Glutamatergic neuron (in vitro differentiated cells): ENCODE data around the gene FAM222A. TPM values are rescaled to one million over a fixed set of nuclear protein-coding genes. Genes with fewer than 3 reads are reported as not detected.

Experiments
- DNase-seq: peaks from one replicate; pipeline ENCODE4 v3.0.0; 2022
- H3K27ac Mint-ChIP-seq: one replicate; pipeline ENCODE4 v1.8.0; 2020; ENCODE audit warnings: mild to moderate bottlenecking, mixed read lengths, inconsistent platforms; ENCODE audit not compliant: unreplicated experiment
- H3K27me3 Mint-ChIP-seq: one replicate; pipeline ENCODE4 v1.8.0; 2020; ENCODE audit warnings: mild to moderate bottlenecking, moderate library complexity, mixed read lengths, inconsistent platforms; ENCODE audit not compliant: unreplicated experiment
- H3K36me3 Mint-ChIP-seq: one replicate; pipeline ENCODE4 v1.8.0; 2020; ENCODE audit warnings: mild to moderate bottlenecking, mixed read lengths, inconsistent platforms; ENCODE audit not compliant: unreplicated experiment
- H3K4me1 Mint-ChIP-seq: one replicate; pipeline ENCODE4 v1.8.0; 2020; ENCODE audit warnings: mild to moderate bottlenecking, low read depth, mixed read lengths, inconsistent platforms; ENCODE audit not compliant: unreplicated experiment
- H3K4me3 Mint-ChIP-seq: one replicate; pipeline ENCODE4 v1.8.0; 2020; ENCODE audit warnings: mild to moderate bottlenecking, mixed read lengths, inconsistent platforms; ENCODE audit not compliant: unreplicated experiment
- H3K9me3 Mint-ChIP-seq: one replicate; pipeline ENCODE4 v1.8.0; 2020; ENCODE audit warnings: mild to moderate bottlenecking, moderate library complexity, mixed read lengths, inconsistent platforms; ENCODE audit not compliant: unreplicated experiment
- total RNA-seq: library from RNA; stranded (reverse); fragmentation: NEBNext Ultra II Directional; extraction: Animal tissue kit (Norgen Biotek cat#: 25700); gene quantifications from one replicate; pipeline ENCODE4 v1.2.1, GENCODE V29; 2021; ENCODE audit not compliant: unreplicated experiment
- TF ChIP-seq, protein P1 (sequence below): fragments of 200-600 bp; sonication (generic); IDR thresholded peaks from one replicate; pipeline ENCODE4 v1.5.0; 2021; ENCODE audit not compliant: partially characterized antibody, unreplicated experiment

FAM222A gene
- total RNA-seq, 1 donor from 2014 or later: 18.1 TPM

DNA sequence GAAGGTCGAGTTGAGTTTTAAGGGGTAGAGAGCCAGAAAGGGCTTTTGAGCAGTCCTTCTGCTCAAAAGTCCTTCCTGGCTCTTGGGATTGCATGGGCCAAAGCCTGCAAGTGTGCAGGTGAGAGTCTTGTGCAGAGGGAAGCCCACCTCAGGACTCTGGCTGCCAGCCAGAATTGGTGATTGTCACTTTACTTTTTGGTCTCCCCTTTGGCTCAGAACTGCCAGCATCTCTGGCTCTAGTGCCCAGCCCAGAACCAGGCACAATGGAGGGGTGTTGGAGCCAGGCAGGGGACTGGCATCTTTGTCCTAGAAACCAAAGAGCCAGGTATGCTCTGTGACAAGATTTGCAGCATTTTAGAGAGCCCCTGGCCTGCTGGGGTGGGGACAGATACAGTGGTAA, 23.5 kb downstream of the FAM222A start:
- peaks cover 5% of the 10 kb centered on the region for H3K9me3 Mint-ChIP-seq
- H3K36me3 Mint-ChIP-seq: no peaks in the 10 kb centered on the region
- no peak overlapping the region for H3K27ac Mint-ChIP-seq
- TF ChIP-seq, protein P1, sequence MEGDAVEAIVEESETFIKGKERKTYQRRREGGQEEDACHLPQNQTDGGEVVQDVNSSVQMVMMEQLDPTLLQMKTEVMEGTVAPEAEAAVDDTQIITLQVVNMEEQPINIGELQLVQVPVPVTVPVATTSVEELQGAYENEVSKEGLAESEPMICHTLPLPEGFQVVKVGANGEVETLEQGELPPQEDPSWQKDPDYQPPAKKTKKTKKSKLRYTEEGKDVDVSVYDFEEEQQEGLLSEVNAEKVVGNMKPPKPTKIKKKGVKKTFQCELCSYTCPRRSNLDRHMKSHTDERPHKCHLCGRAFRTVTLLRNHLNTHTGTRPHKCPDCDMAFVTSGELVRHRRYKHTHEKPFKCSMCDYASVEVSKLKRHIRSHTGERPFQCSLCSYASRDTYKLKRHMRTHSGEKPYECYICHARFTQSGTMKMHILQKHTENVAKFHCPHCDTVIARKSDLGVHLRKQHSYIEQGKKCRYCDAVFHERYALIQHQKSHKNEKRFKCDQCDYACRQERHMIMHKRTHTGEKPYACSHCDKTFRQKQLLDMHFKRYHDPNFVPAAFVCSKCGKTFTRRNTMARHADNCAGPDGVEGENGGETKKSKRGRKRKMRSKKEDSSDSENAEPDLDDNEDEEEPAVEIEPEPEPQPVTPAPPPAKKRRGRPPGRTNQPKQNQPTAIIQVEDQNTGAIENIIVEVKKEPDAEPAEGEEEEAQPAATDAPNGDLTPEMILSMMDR: no peak
- peak; percentile 11 for DNase-seq
- peak overlapping the region; percentile 30 for H3K4me3 Mint-ChIP-seq
- peaks cover 50% of the 10 kb centered on the region for H3K4me1 Mint-ChIP-seq
- peaks cover 5% of the 10 kb centered on the region for H3K27me3 Mint-ChIP-seq

DNA sequence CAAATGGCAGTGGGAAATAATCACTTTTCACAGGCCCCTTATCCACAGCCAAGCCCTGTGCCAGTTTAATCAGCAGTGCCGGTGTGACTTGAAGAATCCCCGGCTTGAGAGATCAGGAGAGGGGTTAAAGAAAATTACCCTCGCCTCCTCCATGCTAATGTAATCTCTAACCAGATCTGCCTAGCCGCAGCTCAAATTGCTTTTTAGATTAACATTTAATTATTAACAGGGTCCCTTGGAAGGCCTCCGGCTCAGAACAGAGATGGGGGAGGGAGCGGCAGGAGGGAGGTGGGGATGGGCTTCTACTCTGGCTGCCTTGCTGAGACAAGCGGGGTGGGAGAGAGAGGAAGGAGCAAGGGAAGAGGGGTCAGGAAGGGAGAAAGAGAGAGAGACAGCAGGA, 24.0 kb downstream of the FAM222A start:
- peak; percentile 35 for DNase-seq

DNA sequence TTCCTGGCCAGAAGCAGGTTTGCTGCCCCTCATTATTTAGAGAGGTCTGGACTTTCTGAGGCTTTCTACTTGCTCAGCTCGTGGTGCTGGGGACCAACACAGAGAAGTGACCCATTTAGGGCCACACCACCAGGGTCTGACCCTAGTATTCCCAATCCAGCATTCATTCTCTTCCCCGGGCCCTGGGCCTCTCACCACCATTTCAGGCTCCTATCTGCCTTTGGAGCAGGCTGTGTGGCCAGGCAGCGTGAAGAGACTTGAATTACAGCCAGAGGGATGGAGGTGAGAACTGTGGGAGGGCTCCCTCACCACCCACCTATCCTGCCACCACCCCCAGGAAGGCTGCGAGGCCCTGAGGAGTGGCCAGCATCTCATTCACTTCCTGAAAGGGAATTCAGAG, 24.6 kb downstream of the FAM222A start:
- Mint-ChIP-seq H3K4me3 (no peak overlapping the region), H3K27ac (no peak overlapping the region), H3K4me1 (peaks cover 55% of the 10 kb centered on the region), H3K9me3 (peaks cover 3% of the 10 kb centered on the region), H3K27me3 (peaks cover 5% of the 10 kb centered on the region), H3K36me3 (no peaks in the 10 kb centered on the region)
- DNase-seq: peak; percentile 8
- TF ChIP-seq, protein P1: no peak

More for the DNA sequence above, 24.0 kb downstream of the FAM222A start:
- TF ChIP-seq, protein P1: no peak
- Mint-ChIP-seq H3K4me3 (peak overlapping the region; percentile 84), H3K4me1 (peaks cover 54% of the 10 kb centered on the region), H3K9me3 (peaks cover 5% of the 10 kb centered on the region), H3K27ac (peak overlapping the region; percentile 48), H3K27me3 (peaks cover 5% of the 10 kb centered on the region), H3K36me3 (no peaks in the 10 kb centered on the region)

DNA sequence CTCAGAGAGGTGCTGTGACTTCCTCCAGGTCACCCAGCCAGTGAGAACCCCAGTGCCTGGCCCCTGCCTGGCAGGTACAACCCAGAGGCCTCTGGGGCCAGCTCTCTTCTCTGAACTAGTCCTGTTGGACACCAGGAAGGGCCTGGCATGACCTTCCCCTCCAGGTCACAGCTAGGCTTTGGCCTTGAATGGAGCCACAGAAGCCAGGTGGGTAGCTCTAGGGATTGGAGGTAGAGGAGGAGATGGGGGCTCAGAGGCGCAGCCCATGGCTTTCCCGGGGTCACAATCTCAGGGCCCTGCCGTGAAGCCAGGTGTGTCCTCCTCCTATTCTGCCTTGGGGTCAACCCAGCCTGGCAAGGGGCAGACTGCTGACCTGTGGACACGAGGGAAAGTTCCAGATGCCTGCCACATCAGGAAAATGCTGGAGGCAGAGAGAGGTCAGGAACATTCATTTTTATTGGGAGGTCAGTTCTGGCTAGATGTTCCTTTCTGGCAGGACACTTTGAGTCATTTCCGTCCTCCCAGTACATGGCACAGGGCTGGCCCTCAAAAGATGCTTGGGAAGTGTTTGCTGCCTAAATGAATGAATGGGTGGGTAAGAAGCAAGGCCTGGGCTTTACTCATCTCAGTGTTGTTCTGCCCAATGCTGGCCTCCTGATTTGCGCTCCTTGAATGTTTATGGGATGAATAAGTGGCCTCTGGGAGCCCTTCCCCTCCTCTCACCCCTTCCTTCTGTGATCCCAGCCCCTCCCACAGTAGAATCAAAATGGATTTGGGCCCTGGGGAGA, 25.4 kb downstream of the FAM222A start:
- peaks cover 3% of the 10 kb centered on the region for H3K9me3 Mint-ChIP-seq
- peak; percentile 5 for DNase-seq
- H3K36me3 Mint-ChIP-seq: no peaks in the 10 kb centered on the region
- H3K27me3 Mint-ChIP-seq: peaks cover 5% of the 10 kb centered on the region
- peaks cover 55% of the 10 kb centered on the region for H3K4me1 Mint-ChIP-seq
- H3K4me3 Mint-ChIP-seq: no peak overlapping the region
- TF ChIP-seq, protein P1: no peak
- H3K27ac Mint-ChIP-seq: no peak overlapping the region
